Neural progenitor cell (in vitro differentiated cells): ENCODE measurements around the gene MXRA8. TPM values are rescaled to one million over a fixed set of nuclear protein-coding genes. Genes with fewer than 3 reads are reported as not detected.

ENCODE experiments used
- DNase-seq: peaks from one replicate; pipeline ENCODE4 v3.0.0-alpha.2; 2016; ENCODE audit warnings: low spot score
- H2AFZ ChIP-seq: fragments of 200-600 bp; sonication (generic); replicated peaks from 2 replicates; pipeline ENCODE4 v1.6.1; 2016; ENCODE audit warnings: antibody characterized with exemption
- H3F3A ChIP-seq: fragments of 200-600 bp; sonication (generic); 2 replicates; pipeline ENCODE4 v1.6.1; 2016; ENCODE audit warnings: antibody characterized with exemption, low read depth
- H3K27ac ChIP-seq: fragments of 200-600 bp; sonication (generic); 2 replicates; pipeline ENCODE4 v1.5.1; 2016; ENCODE audit warnings: mild to moderate bottlenecking
- H3K27me3 ChIP-seq: fragments of 200-600 bp; sonication (generic); 2 replicates; pipeline ENCODE4 v1.6.1; 2016; ENCODE audit warnings: mild to moderate bottlenecking, moderate library complexity
- H3K36me3 ChIP-seq: fragments of 200-600 bp; sonication (generic); 2 replicates; pipeline ENCODE4 v1.5.1; 2016
- H3K4me1 ChIP-seq: fragments of 200-600 bp; sonication (generic); 2 replicates; pipeline ENCODE4 v1.6.1; 2016; ENCODE audit warnings: mixed run types
- H3K4me2 ChIP-seq: fragments of 200-600 bp; sonication (generic); 2 replicates; pipeline ENCODE4 v1.6.1; 2016
- H3K4me3 ChIP-seq: fragments of 200-600 bp; sonication (generic); 2 replicates; pipeline ENCODE4 v1.5.1; 2016
- H3K79me2 ChIP-seq: fragments of 200-600 bp; sonication (generic); 2 replicates; pipeline ENCODE4 v1.6.1; 2016; ENCODE audit warnings: low read depth
- H3K9ac ChIP-seq: fragments of 200-600 bp; sonication (generic); 2 replicates; pipeline ENCODE4 v1.6.1; 2016
- H3K9me3 ChIP-seq: fragments of 200-600 bp; sonication (generic); 2 replicates; pipeline ENCODE4 v1.5.1; 2016; ENCODE audit warnings: low read depth
- H4K20me1 ChIP-seq: fragments of 200-600 bp; sonication (generic); 2 replicates; pipeline ENCODE4 v1.6.1; 2016; ENCODE audit warnings: low read depth
- H3K27ac Mint-ChIP-seq: 3 replicates; pipeline ENCODE4 v1.8.0; 2021; ENCODE audit warnings: mixed read lengths
- H3K27me3 Mint-ChIP-seq: 2 replicates; pipeline ENCODE4 v1.8.0; 2022; ENCODE audit warnings: low read depth, mild to moderate bottlenecking, inconsistent platforms, moderate library complexity, mixed read lengths; ENCODE audit not compliant: insufficient read depth
- H3K36me3 Mint-ChIP-seq: 3 replicates; pipeline ENCODE4 v1.8.0; 2021; ENCODE audit warnings: mixed read lengths
- H3K4me1 Mint-ChIP-seq: 3 replicates; pipeline ENCODE4 v1.8.0; 2021; ENCODE audit warnings: mixed read lengths
- H3K4me3 Mint-ChIP-seq: 3 replicates; pipeline ENCODE4 v1.8.0; 2021; ENCODE audit warnings: mild to moderate bottlenecking, moderate library complexity, mixed read lengths
- H3K9me3 Mint-ChIP-seq: 3 replicates; pipeline ENCODE4 v1.8.0; 2020; ENCODE audit warnings: mixed read lengths
- EZH2 ChIP-seq: fragments of 200-600 bp; sonication (generic); IDR thresholded peaks from 2 replicates; pipeline ENCODE4 v1.6.1; 2017; ENCODE audit warnings: antibody characterized with exemption, mild to moderate bottlenecking, moderate library complexity
- EZH2phosphoT487 ChIP-seq: fragments of 200-600 bp; sonication (generic); IDR thresholded peaks from 2 replicates; pipeline ENCODE4 v1.6.1; 2017; ENCODE audit warnings: antibody characterized with exemption
- total RNA-seq: library from RNA; depleted of rRNA; stranded (reverse); fragments of >200 nt; gene quantifications from 2 replicates; pipeline ENCODE4 v1.2.3, GENCODE V29; 2015; ENCODE audit warnings: low replicate concordance
- TF ChIP-seq, protein P1 (sequence below): fragments of 200-600 bp; sonication (generic); IDR thresholded peaks from 2 replicates; pipeline ENCODE4 v1.5.1; 2017; ENCODE audit warnings: antibody characterized with exemption, mild to moderate bottlenecking

The MXRA8 gene
- total RNA-seq, 1 donor from 2014 or later: 6.8 TPM

DNA sequence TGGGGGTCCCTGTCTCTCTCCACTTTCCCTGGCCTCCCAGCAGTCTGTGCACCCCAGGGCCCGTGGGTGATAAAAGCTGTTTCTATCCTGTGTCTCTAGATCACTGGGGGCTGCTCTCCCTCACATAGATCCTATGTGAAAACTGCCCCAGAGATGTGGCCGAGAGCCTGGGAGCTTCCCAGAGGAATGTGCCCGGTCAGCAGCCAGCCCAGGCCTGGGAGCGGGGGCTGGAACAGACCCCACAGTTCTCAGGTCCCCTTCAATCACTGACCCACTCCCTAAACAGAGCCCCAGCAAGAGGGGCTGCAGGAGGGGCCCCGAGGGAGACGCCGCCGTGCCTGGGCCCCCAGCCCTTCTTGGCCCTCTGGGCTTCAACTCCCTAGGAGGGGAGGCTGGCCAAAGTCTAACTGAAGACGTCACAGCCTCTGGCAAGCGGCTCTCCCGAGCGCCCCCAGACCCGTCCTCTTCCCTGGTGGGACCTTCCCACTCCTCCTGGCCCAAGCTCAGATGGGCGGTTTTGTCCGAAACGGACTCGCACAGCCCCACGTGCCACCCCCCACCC is 403 bp downstream of the MXRA8 start:
- DNase-seq: no peak
- Histone ChIP-seq H3K4me1 (peaks cover 63% of the 10 kb centered on the region), H3K36me3 (no peaks in the 10 kb centered on the region), H3K27ac (no peak overlapping the region), H3K79me2 (no peaks in the 10 kb centered on the region), H4K20me1 (peaks cover 19% of the 10 kb centered on the region), H3K4me2 (peak overlapping the region; percentile 59), H3K9me3 (no peaks in the 10 kb centered on the region), H2AFZ (no peak overlapping the region), H3K27me3 (peaks cover 33% of the 10 kb centered on the region), H3K4me3 (peak overlapping the region; percentile 5), H3K9ac (no peak overlapping the region), H3F3A (peaks cover 61% of the 10 kb centered on the region)
- TF ChIP-seq EZH2phosphoT487 (no peak), EZH2 (no peak)
- TF ChIP-seq, protein P1, sequence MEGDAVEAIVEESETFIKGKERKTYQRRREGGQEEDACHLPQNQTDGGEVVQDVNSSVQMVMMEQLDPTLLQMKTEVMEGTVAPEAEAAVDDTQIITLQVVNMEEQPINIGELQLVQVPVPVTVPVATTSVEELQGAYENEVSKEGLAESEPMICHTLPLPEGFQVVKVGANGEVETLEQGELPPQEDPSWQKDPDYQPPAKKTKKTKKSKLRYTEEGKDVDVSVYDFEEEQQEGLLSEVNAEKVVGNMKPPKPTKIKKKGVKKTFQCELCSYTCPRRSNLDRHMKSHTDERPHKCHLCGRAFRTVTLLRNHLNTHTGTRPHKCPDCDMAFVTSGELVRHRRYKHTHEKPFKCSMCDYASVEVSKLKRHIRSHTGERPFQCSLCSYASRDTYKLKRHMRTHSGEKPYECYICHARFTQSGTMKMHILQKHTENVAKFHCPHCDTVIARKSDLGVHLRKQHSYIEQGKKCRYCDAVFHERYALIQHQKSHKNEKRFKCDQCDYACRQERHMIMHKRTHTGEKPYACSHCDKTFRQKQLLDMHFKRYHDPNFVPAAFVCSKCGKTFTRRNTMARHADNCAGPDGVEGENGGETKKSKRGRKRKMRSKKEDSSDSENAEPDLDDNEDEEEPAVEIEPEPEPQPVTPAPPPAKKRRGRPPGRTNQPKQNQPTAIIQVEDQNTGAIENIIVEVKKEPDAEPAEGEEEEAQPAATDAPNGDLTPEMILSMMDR: no peak
- no peaks in the 10 kb centered on the region for H3K9me3 Mint-ChIP-seq
- H3K4me1 Mint-ChIP-seq: peaks cover 44% of the 10 kb centered on the region
- peak overlapping the region; percentile 64 for H3K4me3 Mint-ChIP-seq
- H3K27me3 Mint-ChIP-seq: peaks cover 19% of the 10 kb centered on the region
- peak overlapping the region; percentile 57 for H3K27ac Mint-ChIP-seq
- no peaks in the 10 kb centered on the region for H3K36me3 Mint-ChIP-seq

DNA sequence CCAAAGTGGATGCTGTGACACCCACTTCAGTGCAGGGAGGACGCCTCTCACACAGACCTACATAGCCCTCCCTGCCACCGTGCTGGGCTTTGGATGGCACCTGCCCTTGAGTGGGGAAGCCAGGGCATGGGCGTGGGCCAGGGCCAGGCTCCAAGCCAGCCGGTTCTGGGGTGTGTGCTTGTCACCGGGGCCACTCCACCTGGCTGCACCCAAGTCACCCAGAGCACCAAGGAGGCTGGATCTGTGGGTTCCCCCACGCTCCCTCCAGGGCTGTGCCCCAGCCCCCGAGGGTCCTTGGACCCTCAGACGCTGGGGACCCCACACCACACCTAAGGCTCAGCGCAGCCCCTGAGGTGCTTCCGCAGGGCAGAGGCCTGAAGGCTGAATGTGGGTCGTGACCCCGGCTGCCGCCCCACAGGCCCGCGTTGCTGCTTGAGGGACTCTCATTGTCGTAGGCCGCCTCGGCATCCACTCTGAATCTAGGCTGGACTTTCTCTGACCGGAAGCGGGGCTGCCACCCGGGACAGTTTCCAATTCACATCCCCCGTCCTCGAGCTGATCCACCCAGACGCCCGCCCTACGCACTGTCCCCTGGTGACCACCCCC is 1.5 kb downstream of the MXRA8 start:
- no peak overlapping the region for H2AFZ ChIP-seq
- no peak overlapping the region for H3K9ac ChIP-seq
- H3K4me1 Mint-ChIP-seq: peaks cover 49% of the 10 kb centered on the region

DNA sequence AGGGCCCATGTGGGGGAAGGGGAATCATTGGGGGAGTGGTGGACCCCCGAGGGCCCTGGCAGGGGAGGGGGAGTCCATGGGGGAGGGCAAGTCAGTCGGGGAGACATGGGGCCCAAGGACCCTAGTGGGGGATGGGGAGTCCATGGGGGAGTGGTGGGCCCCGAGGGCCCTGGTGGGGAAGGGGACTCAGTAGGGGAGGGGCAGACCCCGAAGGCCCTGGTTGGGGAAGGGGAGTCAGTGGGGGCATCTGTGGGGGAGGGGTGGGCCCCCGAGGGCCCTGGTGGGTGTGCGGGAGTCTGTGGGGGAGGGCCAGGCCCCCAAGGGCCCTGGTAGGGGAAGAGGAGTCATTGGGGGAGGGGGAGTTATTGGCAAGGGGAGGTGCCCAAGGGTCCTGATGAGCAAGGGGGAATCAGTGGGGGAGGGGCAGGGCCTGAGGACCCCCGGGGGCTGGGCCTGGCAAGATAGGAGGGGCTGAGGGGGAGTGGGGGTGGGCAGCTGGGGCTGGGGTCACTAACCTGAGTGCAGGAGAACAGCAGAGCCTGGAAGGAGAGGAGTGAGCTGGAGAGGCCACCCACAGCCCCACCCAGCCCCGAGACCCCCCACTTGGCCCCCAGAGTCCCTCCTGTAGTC is 2.1 kb downstream of the MXRA8 start:
- H3K4me3 ChIP-seq: no peak overlapping the region
- no peak overlapping the region for H3K9ac ChIP-seq
- no peaks in the 10 kb centered on the region for H3K79me2 ChIP-seq
- H3K27ac Mint-ChIP-seq: no peak overlapping the region
- peaks cover 3% of the 10 kb centered on the region for H3K36me3 Mint-ChIP-seq
- DNase-seq: no peak
- peaks cover 36% of the 10 kb centered on the region for H4K20me1 ChIP-seq
- TF ChIP-seq, protein P1: no peak
- TF ChIP-seq EZH2phosphoT487 (no peak), EZH2 (no peak)
- no peaks in the 10 kb centered on the region for H3K9me3 Mint-ChIP-seq
- peaks cover 63% of the 10 kb centered on the region for H3K4me1 ChIP-seq
- peaks cover 35% of the 10 kb centered on the region for H3K27me3 ChIP-seq
- H3K4me2 ChIP-seq: no peak overlapping the region
- no peak overlapping the region for H3K4me3 Mint-ChIP-seq
- no peak overlapping the region for H3K27ac ChIP-seq
- H2AFZ ChIP-seq: no peak overlapping the region
- peaks cover 68% of the 10 kb centered on the region for H3F3A ChIP-seq
- H3K27me3 Mint-ChIP-seq: peaks cover 25% of the 10 kb centered on the region
- no peaks in the 10 kb centered on the region for H3K9me3 ChIP-seq
- H3K4me1 Mint-ChIP-seq: peaks cover 46% of the 10 kb centered on the region
- H3K36me3 ChIP-seq: no peaks in the 10 kb centered on the region

More for the DNA sequence above, 1.5 kb downstream of the MXRA8 start:
- peaks cover 35% of the 10 kb centered on the region for H3K27me3 ChIP-seq
- H3F3A ChIP-seq: peaks cover 66% of the 10 kb centered on the region
- H3K4me2 ChIP-seq: peak overlapping the region; percentile 59
- no peak overlapping the region for H3K4me3 ChIP-seq
- H3K27ac ChIP-seq: no peak overlapping the region
- Mint-ChIP-seq H3K9me3 (no peaks in the 10 kb centered on the region), H3K4me3 (peak overlapping the region; percentile 65), H3K36me3 (peaks cover 3% of the 10 kb centered on the region), H3K27me3 (peaks cover 25% of the 10 kb centered on the region), H3K27ac (no peak overlapping the region)
- no peaks in the 10 kb centered on the region for H3K9me3 ChIP-seq
- H4K20me1 ChIP-seq: peaks cover 30% of the 10 kb centered on the region
- H3K79me2 ChIP-seq: no peaks in the 10 kb centered on the region
- no peaks in the 10 kb centered on the region for H3K36me3 ChIP-seq
- no peak for TF ChIP-seq EZH2
- no peak for TF ChIP-seq EZH2phosphoT487
- TF ChIP-seq, protein P1: no peak
- H3K4me1 ChIP-seq: peaks cover 63% of the 10 kb centered on the region
- DNase-seq: peak; percentile 68
